NCI-H128 (cell line): Measurements from ENCODE around the gene NDUFB1.

Source experiments
- DNase-seq: peaks from one replicate; lab custom pipeline; 2025; ENCODE audit not compliant: unreplicated experiment; lab: John Stamatoyannopoulos, UW

NDUFB1 gene

DNA sequence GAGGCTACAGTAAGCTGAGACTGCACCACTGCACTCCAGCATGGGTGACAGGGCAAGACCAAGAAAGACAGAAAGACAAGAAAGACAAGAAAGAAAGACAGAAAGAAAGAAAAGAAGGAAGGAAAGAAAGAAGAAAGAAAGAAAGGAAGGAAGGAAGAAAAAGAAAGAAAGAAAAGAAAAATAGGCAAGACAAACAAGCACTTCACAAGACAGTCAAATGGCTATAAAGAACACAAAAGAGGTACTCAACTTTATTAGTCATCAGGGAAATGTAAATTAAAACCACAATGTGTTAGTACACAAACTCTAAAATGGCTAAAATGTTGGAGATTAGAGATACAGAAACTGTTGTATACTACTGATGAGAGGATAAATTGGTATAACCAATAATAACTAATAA, 21.7 kb downstream of the NDUFB1 start:
- no peak for DNase-seq

DNA sequence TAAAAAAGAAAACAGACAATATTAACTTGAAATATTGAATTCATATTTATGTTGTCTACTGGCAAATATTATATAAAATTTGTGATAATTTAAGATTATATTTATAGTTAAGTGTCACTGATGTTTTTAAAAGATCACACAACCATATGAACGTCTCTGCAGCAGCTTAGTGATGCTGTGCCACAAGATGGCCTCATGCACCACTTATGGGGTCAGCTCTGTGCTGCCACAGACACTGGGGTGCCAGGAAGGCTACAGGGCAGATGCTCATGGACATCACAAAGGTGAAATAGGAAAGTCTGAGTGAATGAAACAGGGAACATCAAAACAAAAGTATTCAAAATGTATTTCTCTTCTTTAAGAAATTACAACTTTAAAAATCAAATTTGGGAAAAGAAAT, 28.2 kb downstream of the NDUFB1 start:
- no peak for DNase-seq

DNA sequence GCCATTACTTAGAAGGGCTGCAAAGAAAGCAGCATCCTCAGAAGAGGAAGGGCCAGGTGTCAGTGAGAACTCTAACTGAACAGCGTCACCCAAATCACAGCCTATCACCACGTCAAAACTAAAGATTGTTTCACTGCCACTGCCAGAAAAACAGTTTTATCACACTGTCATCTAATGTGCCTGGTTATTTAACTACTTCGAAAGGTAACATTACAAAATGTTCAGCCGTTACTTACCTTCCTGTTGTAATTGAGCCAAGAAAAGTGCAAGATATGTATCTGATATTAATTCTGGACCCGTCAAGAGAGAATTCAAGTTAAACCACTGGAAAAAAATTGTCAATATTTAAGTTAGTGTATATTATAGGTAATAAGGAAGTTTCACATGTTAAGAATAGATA, 33.0 kb downstream of the NDUFB1 start:
- no peak for DNase-seq

GRCh38 chr14:92074555-92074954, 47.0 kb downstream of the NDUFB1 start:
- no peak for DNase-seq
